ENCODE data around the gene TXNIP. TPM values are rescaled to one million over a fixed set of nuclear protein-coding genes. Genes with fewer than 3 reads are reported as not detected.

Gene TXNIP
- polyA plus RNA-seq, 4 donors: 85.4 to 652 (median 266) TPM

DNA sequence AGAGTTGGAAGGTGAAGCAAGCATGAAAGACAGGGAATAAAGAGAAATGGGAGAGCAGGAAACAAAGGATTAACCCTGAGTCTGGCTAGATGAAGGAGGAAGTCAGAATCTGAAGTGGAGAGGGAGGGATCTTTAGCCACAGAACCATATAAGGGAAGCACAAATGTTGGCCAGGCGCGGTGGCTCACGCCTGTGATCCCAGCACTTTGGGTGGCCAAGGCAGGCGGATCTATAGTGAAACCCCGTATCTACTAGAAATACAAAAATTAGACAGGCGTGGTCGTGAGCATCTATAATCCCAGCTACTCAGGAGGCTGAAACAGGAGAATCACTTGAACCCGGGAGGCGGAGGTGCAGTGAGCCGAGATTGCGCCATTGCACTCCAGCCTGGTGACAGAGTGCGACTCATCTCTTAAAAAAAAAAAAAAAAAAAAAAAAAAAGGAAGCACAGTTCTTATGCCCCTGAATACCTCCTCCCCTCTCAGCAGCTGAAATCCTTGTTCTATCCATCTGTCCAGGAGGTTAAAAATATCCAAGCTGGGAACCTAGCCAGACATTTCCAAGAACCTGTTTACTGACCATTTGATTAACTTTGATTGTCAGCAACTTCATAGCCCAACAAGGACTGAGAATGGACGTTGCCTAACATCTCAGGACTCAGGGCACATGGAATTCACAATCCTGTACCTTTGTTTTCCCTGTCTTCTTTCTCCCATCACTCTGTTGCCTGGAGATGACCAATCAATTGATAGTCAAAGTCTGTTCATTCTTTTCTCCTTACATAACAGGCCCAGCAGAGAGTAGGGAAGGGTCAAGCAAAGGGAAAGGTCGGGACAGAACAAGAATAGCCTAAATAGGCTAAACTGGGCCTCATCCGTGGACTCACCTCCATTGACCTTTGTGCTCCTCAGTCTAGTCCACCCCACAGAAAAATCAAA, 10.6 kb downstream of the TXNIP start:
- Histone ChIP-seq H3K36me3 (ENCODE audit: control insufficient read depth in 3 of 3, insufficient read depth in 2 of 3, low read depth in 1 of 3, low read length in 3 of 3) (no peaks in the 10 kb centered on the region), H3K4me1 (ENCODE audit: control insufficient read depth in 3 of 3, insufficient read depth in 2 of 3, low read depth in 1 of 3, low read length in 2 of 3) (peaks cover 3 to 17% (median 9%) of the 10 kb centered on the region in 3 donors), H3K27ac (ENCODE audit: low read depth in 1 of 3, low read length in 2 of 3) (peak overlapping the region; percentile 23 to 85 (median 56)), H3K9me3 (ENCODE audit: control insufficient read depth in 2 of 2, insufficient read depth in 1 of 2, low read depth in 1 of 2, low read length in 1 of 2) (no peaks in the 10 kb centered on the region), H3K27me3 (ENCODE audit: control insufficient read depth in 3 of 3, insufficient read depth in 3 of 3, low read length in 3 of 3) (no peaks in the 10 kb centered on the region), H3K4me3 (ENCODE audit: low read depth in 1 of 3, low read length in 3 of 3) (no peak overlapping the region)
- DNase-seq: peak; percentile 32 to 51
- WGBS, 3 donors: 31 to 42% (median 37%) methylated on average over 15 of the region's 15 CpGs
- FAIRE-seq: no peak

DNA sequence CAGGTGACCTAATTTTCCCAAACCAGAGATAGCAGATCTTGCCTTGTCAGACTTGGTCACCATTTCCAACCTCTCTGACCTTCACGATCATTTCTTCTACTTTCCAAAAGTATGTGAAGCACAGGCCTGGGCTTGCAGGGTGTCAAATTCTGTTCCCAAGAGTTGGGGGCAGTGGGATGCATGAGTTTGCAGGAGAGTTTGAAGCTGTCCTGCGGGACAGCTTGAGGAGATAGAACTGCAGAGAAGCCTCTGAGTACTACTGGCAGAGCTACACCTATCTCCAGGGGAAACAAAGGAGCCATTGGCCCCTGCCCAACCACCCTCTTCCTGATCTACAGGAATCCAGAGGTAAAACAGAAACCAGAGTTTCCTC, 11.3 kb downstream of the TXNIP start:
- Histone ChIP-seq H3K27ac (ENCODE audit: low read depth in 1 of 3, low read length in 2 of 3) (peak overlapping the region; percentile 12 to 85 (median 56)), H3K9me3 (ENCODE audit: control insufficient read depth in 2 of 2, insufficient read depth in 1 of 2, low read depth in 1 of 2, low read length in 1 of 2) (no peaks in the 10 kb centered on the region), H3K36me3 (ENCODE audit: control insufficient read depth in 3 of 3, insufficient read depth in 2 of 3, low read depth in 1 of 3, low read length in 3 of 3) (no peaks in the 10 kb centered on the region), H3K4me1 (ENCODE audit: control insufficient read depth in 3 of 3, insufficient read depth in 2 of 3, low read depth in 1 of 3, low read length in 2 of 3) (peaks cover 9 to 22% (median 13%) of the 10 kb centered on the region in 3 donors), H3K4me3 (ENCODE audit: low read depth in 1 of 3, low read length in 3 of 3) (no peak overlapping the region), H3K27me3 (ENCODE audit: control insufficient read depth in 3 of 3, insufficient read depth in 3 of 3, low read length in 3 of 3) (no peaks in the 10 kb centered on the region)
- 32 to 58% (median 47%) methylated on average over 2 of the region's 2 CpGs for WGBS, 3 donors
- DNase-seq (peak in 1 of 2 donors; percentile 16), FAIRE-seq (no peak)

DNA sequence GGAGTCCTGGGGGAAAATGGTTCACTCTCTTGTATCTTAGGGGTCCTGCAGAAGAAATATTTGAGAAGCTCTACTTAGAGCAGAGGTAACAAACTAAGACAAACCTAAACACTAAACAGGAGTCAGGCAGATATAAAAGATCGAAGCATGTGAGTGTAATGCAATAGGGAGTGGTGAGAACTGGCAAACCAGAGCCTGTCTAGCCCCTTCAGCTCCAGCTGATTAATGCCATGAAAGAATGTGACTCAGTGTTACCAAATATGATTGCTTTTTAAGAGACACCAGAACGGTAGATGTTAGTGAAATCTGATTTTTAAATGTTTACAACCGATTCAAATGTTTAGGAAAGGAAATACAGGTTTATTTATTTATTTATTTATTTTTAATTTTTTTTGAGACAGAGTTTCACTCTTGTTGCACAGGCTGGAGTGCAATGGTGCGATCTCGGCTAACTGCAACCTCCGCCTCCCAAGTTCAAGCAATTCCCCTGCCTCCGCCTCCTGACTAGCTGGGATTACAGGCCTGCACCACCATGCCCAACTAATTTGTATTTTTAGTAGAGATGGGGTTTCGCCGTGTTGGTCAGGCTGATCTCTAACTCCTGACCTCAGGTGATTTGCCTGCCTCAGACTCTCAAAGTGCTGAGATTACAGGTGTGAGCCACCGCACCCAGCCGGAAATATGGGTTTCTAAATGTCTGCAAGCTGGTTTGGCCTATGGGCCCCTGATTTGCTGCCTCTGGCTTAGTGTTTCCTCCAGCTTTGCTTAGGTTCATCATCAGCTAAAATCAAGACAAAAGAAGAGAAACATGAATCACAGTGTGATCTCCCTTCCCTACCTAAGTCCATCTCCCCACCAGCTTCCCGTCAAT, 12.2 kb downstream of the TXNIP start:
- peaks cover 16 to 27% (median 18%) of the 10 kb centered on the region in 3 donors for H3K4me1 ChIP-seq (ENCODE audit: control insufficient read depth in 3 of 3, insufficient read depth in 2 of 3, low read depth in 1 of 3, low read length in 2 of 3)
- H3K9me3 ChIP-seq (ENCODE audit: control insufficient read depth in 2 of 2, insufficient read depth in 1 of 2, low read depth in 1 of 2, low read length in 1 of 2): no peaks in the 10 kb centered on the region
- H3K27ac ChIP-seq (ENCODE audit: low read depth in 1 of 3, low read length in 2 of 3): peak overlapping the region in 1 of 3 donors; percentile 85
- FAIRE-seq: no peak
- WGBS, 3 donors: 56 to 83% (median 65%) methylated on average over 12 of the region's 12 CpGs
- DNase-seq: peak in 1 of 2 donors; percentile 68
- no peaks in the 10 kb centered on the region for H3K36me3 ChIP-seq (ENCODE audit: control insufficient read depth in 3 of 3, insufficient read depth in 2 of 3, low read depth in 1 of 3, low read length in 3 of 3)
- no peaks in the 10 kb centered on the region for H3K27me3 ChIP-seq (ENCODE audit: control insufficient read depth in 3 of 3, insufficient read depth in 3 of 3, low read length in 3 of 3)
- H3K4me3 ChIP-seq (ENCODE audit: low read depth in 1 of 3, low read length in 3 of 3): no peak overlapping the region

DNA sequence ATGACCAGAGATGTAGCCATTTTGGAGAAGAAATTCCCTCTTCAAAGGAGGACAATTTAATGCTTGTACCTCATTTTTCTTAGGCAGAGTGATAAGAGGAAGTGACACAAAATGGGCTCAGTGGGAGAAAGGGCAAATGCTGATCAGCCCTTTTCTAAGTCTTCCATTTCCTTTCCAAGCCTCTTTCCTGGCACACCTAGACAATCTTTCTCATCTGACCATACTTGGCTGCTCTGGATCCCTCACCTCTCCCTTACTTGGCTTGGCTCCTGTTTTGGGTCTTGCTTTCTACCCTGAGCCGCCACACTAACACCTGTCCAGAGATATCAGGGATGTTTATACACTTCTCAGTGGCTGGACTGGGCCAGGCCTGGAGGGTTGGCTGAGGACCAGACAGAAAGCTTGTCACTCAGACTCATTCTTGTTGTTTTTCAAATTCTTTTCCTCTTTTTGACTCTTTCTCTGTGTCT, 13.1 kb downstream of the TXNIP start:
- DNase-seq: peak in 1 of 2 donors; percentile 60
- H3K27ac ChIP-seq (ENCODE audit: low read depth in 1 of 3, low read length in 2 of 3): peak overlapping the region in 2 of 3 donors; percentile 16 to 75
- H3K4me1 ChIP-seq (ENCODE audit: control insufficient read depth in 3 of 3, insufficient read depth in 2 of 3, low read depth in 1 of 3, low read length in 2 of 3): peaks cover 18 to 34% (median 26%) of the 10 kb centered on the region in 3 donors
- H3K36me3 ChIP-seq (ENCODE audit: control insufficient read depth in 3 of 3, insufficient read depth in 2 of 3, low read depth in 1 of 3, low read length in 3 of 3): no peaks in the 10 kb centered on the region
- WGBS, 3 donors: 23 to 58% (median 44%) methylated on average over 1 of the region's 1 CpG
- no peaks in the 10 kb centered on the region for H3K9me3 ChIP-seq (ENCODE audit: control insufficient read depth in 2 of 2, insufficient read depth in 1 of 2, low read depth in 1 of 2, low read length in 1 of 2)
- no peaks in the 10 kb centered on the region for H3K27me3 ChIP-seq (ENCODE audit: control insufficient read depth in 3 of 3, insufficient read depth in 3 of 3, low read length in 3 of 3)
- H3K4me3 ChIP-seq (ENCODE audit: low read depth in 1 of 3, low read length in 3 of 3): no peak overlapping the region
- FAIRE-seq: no peak

DNA sequence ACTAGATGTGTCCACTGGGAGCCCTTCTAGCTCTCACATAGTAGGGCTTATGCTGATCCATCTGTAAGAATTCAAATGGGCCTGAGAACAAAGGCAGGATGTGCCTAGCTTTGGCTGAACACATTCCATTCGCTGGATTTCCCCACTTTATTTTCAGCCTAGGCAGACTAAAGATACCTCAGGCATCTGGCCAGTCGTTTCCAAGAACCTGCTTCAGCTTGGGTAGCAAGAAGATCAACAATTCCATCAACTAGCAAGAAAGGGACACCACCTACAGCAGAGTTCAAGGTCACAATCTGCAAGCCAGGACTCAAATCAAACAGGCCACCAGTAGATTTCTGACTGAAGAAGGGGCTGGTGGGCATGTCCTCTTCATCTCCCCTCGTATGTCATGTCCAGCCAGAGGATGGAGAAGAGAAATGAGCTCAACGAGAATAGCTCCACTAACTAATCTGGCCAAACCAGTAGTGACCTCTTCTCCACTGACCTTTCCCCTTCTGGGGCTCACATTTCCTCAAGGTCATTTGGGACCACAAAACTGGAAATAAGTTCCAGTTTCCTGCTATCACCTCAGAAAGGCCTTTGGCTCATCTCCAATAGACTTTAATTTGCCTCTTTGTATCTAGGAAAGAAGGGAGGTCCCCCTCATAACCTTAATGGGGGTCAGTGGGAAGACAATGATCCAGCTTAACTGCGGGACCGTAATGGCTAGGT, 14.2 kb downstream of the TXNIP start:
- FAIRE-seq (no peak), DNase-seq (no peak)
- Histone ChIP-seq H3K36me3 (ENCODE audit: control insufficient read depth in 3 of 3, insufficient read depth in 2 of 3, low read depth in 1 of 3, low read length in 3 of 3) (no peaks in the 10 kb centered on the region), H3K27ac (ENCODE audit: low read depth in 1 of 3, low read length in 2 of 3) (peak overlapping the region in 2 of 3 donors; percentile 72 to 75), H3K4me3 (ENCODE audit: low read depth in 1 of 3, low read length in 3 of 3) (no peak overlapping the region), H3K4me1 (ENCODE audit: control insufficient read depth in 3 of 3, insufficient read depth in 2 of 3, low read depth in 1 of 3, low read length in 2 of 3) (peaks cover 20 to 35% (median 33%) of the 10 kb centered on the region in 3 donors), H3K27me3 (ENCODE audit: control insufficient read depth in 3 of 3, insufficient read depth in 3 of 3, low read length in 3 of 3) (no peaks in the 10 kb centered on the region), H3K9me3 (ENCODE audit: control insufficient read depth in 2 of 2, insufficient read depth in 1 of 2, low read depth in 1 of 2, low read length in 1 of 2) (no peaks in the 10 kb centered on the region)
- WGBS, 3 donors: 72 to 80% (median 78%) methylated on average over 6 of the region's 6 CpGs

DNA sequence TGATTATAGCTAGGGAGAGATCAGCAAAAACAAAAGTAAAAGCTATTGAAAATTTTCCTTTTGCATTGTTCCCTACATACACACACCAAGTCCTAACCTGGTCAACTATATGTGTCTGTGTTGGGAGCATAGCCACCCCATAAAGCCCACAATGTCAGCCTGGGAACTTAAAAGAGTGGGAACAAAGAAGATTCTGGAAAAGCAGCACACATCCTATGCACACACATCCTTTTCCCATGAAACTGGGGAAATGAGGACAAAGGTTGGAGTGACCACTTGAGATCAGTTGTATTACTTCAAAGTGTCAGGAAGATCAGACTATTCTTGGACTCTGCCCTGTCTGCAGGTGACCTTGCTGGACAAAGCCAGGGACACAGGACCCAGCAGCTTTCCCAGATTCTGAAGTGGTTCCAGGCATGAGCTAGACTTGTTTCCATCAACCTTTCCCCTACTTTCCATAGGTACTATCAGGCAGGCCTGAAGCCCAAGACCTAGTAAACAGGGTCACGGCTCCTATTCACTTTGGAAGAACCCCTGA, 15.9 kb downstream of the TXNIP start:
- WGBS, 3 donors: 65 to 85% (median 76%) methylated on average over 1 of the region's 1 CpG
- Histone ChIP-seq H3K36me3 (ENCODE audit: control insufficient read depth in 3 of 3, insufficient read depth in 2 of 3, low read depth in 1 of 3, low read length in 3 of 3) (no peaks in the 10 kb centered on the region), H3K4me3 (ENCODE audit: low read depth in 1 of 3, low read length in 3 of 3) (no peak overlapping the region), H3K4me1 (ENCODE audit: control insufficient read depth in 3 of 3, insufficient read depth in 2 of 3, low read depth in 1 of 3, low read length in 2 of 3) (peaks cover 20 to 33% (median 32%) of the 10 kb centered on the region in 3 donors), H3K27ac (ENCODE audit: low read depth in 1 of 3, low read length in 2 of 3) (peak overlapping the region; percentile 92 to 98 (median 94)), H3K9me3 (ENCODE audit: control insufficient read depth in 2 of 2, insufficient read depth in 1 of 2, low read depth in 1 of 2, low read length in 1 of 2) (no peaks in the 10 kb centered on the region), H3K27me3 (ENCODE audit: control insufficient read depth in 3 of 3, insufficient read depth in 3 of 3, low read length in 3 of 3) (no peaks in the 10 kb centered on the region)
- DNase-seq: no peak
- no peak for FAIRE-seq

DNA sequence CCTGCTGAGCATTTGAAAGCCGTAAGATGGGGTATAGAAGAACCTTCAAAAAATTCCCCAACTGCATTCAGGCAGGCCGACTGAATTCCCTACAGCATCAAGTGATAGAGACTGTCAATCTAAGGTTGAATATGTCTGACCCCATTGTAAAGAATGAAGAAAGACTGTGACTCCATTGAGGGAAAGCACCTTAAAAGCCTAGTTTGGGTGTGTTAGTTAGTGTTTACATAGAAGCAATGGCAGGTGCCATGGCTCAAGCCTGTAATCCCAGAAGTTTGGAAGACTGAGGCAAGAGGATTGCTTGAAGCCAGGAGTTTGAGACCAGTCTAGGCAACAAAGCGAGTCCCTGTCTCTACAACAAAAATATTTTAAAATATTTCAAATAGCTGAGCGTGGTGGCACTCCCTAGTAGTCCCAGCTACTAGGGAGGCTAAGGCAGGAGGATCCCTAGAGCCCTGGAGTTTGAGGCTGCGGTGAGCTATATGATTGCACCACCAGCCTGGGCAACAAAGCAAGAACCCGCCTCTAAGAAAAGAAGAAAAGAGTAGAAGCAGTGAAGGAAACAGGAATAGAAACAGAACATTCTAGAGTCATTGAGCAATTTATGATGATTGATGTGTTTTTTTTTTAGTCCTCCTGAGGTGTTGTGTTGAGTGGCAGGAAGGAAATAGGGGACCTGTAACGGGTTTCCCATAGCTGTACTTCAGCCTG, 16.5 kb downstream of the TXNIP start:
- DNase-seq (peak; percentile 56 to 59), FAIRE-seq (no peak)
- Histone ChIP-seq H3K4me1 (ENCODE audit: control insufficient read depth in 3 of 3, insufficient read depth in 2 of 3, low read depth in 1 of 3, low read length in 2 of 3) (peaks cover 20 to 33% (median 29%) of the 10 kb centered on the region in 3 donors), H3K9me3 (ENCODE audit: control insufficient read depth in 2 of 2, insufficient read depth in 1 of 2, low read depth in 1 of 2, low read length in 1 of 2) (no peaks in the 10 kb centered on the region), H3K27ac (ENCODE audit: low read depth in 1 of 3, low read length in 2 of 3) (peak overlapping the region; percentile 92 to 98 (median 94)), H3K4me3 (ENCODE audit: low read depth in 1 of 3, low read length in 3 of 3) (no peak overlapping the region), H3K36me3 (ENCODE audit: control insufficient read depth in 3 of 3, insufficient read depth in 2 of 3, low read depth in 1 of 3, low read length in 3 of 3) (no peaks in the 10 kb centered on the region), H3K27me3 (ENCODE audit: control insufficient read depth in 3 of 3, insufficient read depth in 3 of 3, low read length in 3 of 3) (no peaks in the 10 kb centered on the region)
- WGBS, 3 donors: 27 to 36% (median 33%) methylated on average over 7 of the region's 7 CpGs

All from small intestine (tissue), 7 donors.